Measurements from ENCODE around the gene ASAP2.

ASAP2 gene

GRCh38 chr2:9271691-9272090 lies 65.1 kb downstream of the ASAP2 start:
- no peak for DNase-seq (ENCODE audit: extremely low read depth in 1 of 2, low read depth in 1 of 2)

GRCh38 chr2:9273486-9274130 lies 67.0 kb downstream of the ASAP2 start:
- no peak for DNase-seq (ENCODE audit: extremely low read depth in 1 of 2, low read depth in 1 of 2)

- DNase-seq (ENCODE audit: extremely low read depth in 1 of 2, low read depth in 1 of 2) = no peak
Observed at GRCh38 chr2:9274701-9275343, 68.2 kb downstream of the ASAP2 start.

- DNase-seq (ENCODE audit: extremely low read depth in 1 of 2, low read depth in 1 of 2) = no peak
Observed at GRCh38 chr2:9275399-9275798, 68.8 kb downstream of the ASAP2 start.

GRCh38 chr2:9276074-9276473 lies 69.5 kb downstream of the ASAP2 start:
- DNase-seq (ENCODE audit: extremely low read depth in 1 of 2, low read depth in 1 of 2) = no peak

GRCh38 chr2:9276901-9277451 lies 70.4 kb downstream of the ASAP2 start:
- DNase-seq (ENCODE audit: extremely low read depth in 1 of 2, low read depth in 1 of 2) = no peak

GRCh38 chr2:9278439-9278838 lies 71.8 kb downstream of the ASAP2 start:
- DNase-seq (ENCODE audit: extremely low read depth in 1 of 2, low read depth in 1 of 2) = no peak

GRCh38 chr2:9279426-9279825 lies 72.8 kb downstream of the ASAP2 start:
- no peak for DNase-seq (ENCODE audit: extremely low read depth in 1 of 2, low read depth in 1 of 2)

- DNase-seq (ENCODE audit: extremely low read depth in 1 of 2, low read depth in 1 of 2) = no peak
Observed at GRCh38 chr2:9280224-9280623, 73.6 kb downstream of the ASAP2 start.

GRCh38 chr2:9281145-9281544 lies 74.5 kb downstream of the ASAP2 start:
- DNase-seq (ENCODE audit: extremely low read depth in 1 of 2, low read depth in 1 of 2) = no peak

GRCh38 chr2:9282128-9283112 lies 75.8 kb downstream of the ASAP2 start:
- DNase-seq (ENCODE audit: extremely low read depth in 1 of 2, low read depth in 1 of 2) = no peak

- DNase-seq (ENCODE audit: extremely low read depth in 1 of 2, low read depth in 1 of 2) = no peak
Observed at GRCh38 chr2:9284521-9285297, 78.1 kb downstream of the ASAP2 start.

- DNase-seq (ENCODE audit: extremely low read depth in 1 of 2, low read depth in 1 of 2) = no peak
Observed at GRCh38 chr2:9285385-9285920, 78.8 kb downstream of the ASAP2 start.

- DNase-seq (ENCODE audit: extremely low read depth in 1 of 2, low read depth in 1 of 2) = no peak
Observed at GRCh38 chr2:9285921-9286320, 79.3 kb downstream of the ASAP2 start.

GRCh38 chr2:9286554-9287399 lies 80.2 kb downstream of the ASAP2 start:
- DNase-seq (ENCODE audit: extremely low read depth in 1 of 2, low read depth in 1 of 2) = no peak

- DNase-seq (ENCODE audit: extremely low read depth in 1 of 2, low read depth in 1 of 2) = no peak
Observed at GRCh38 chr2:9287400-9288045, 80.9 kb downstream of the ASAP2 start.

GRCh38 chr2:9288233-9288632 lies 81.6 kb downstream of the ASAP2 start:
- no peak for DNase-seq (ENCODE audit: extremely low read depth in 1 of 2, low read depth in 1 of 2)

GRCh38 chr2:9288681-9289338 lies 82.2 kb downstream of the ASAP2 start:
- DNase-seq (ENCODE audit: extremely low read depth in 1 of 2, low read depth in 1 of 2) = no peak
